ENCODE results near the gene RAET1L. TPM values are rescaled to one million over a fixed set of nuclear protein-coding genes. Genes with fewer than 3 reads are reported as not detected.

Gene RAET1L
- total and polyA plus RNA-seq, 2 experiments from 2014 or later: not detected

DNA sequence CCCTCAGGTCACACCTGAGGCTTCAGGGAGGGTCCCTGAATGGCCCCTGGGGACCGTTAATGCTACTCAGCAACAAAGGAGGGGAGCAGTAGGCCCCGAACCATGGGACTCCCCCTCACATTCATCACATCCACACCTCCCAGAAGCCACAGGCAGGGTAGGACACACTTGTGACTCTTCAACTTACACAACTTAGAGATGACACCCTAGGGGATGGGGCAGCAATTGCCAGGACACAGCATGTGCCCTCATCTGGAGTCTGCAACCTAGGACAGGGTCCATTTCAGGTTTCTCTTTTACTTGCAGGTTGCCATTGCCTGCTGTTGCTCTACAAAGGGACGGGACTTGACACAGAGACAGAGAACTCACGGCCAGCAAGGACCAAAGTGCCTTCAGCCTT is 42.8 kb upstream of the RAET1L start:
- Histone ChIP-seq H3K36me3 (ENCODE audit: insufficient read depth) (no peaks in the 10 kb centered on the region), H4K20me1 (replicated peaks; ENCODE audit: insufficient read depth) (no peaks in the 10 kb centered on the region), H3K9me2 (ENCODE audit: insufficient read depth) (no peaks in the 10 kb centered on the region), H3K27me3 (ENCODE audit: insufficient read depth) (peaks cover 23% of the 10 kb centered on the region), H3K4me3 (peak overlapping the region; percentile 89), H2AFZ (peak overlapping the region; percentile 98), H3K27ac (ENCODE audit: low read depth) (no peak overlapping the region), H3K4me2 (peak overlapping the region; percentile 95), H3F3A (replicated peaks; ENCODE audit: low read depth) (no peaks in the 10 kb centered on the region), H3K4me1 (ENCODE audit: insufficient read depth) (no peaks in the 10 kb centered on the region), H3K79me2 (replicated peaks; ENCODE audit: insufficient read depth) (no peaks in the 10 kb centered on the region)
- H3K4me1 Mint-ChIP-seq: peaks cover 12% of the 10 kb centered on the region
- peaks cover 24% of the 10 kb centered on the region for H3K27me3 Mint-ChIP-seq (ENCODE audit: insufficient read depth, low read depth, poor library complexity)
- peak overlapping the region; percentile 79 for H3K4me3 Mint-ChIP-seq
- ATAC-seq (no peak; the same call in 2 of the 3 replicates), DNase-seq (ENCODE audit: low spot score) (no peak)
- no peak overlapping the region for H3K27ac Mint-ChIP-seq
- peaks cover 3% of the 10 kb centered on the region; the same call in 2 of the 3 replicates for H3K36me3 Mint-ChIP-seq (ENCODE audit: low read depth)
- TF ChIP-seq, protein P1, sequence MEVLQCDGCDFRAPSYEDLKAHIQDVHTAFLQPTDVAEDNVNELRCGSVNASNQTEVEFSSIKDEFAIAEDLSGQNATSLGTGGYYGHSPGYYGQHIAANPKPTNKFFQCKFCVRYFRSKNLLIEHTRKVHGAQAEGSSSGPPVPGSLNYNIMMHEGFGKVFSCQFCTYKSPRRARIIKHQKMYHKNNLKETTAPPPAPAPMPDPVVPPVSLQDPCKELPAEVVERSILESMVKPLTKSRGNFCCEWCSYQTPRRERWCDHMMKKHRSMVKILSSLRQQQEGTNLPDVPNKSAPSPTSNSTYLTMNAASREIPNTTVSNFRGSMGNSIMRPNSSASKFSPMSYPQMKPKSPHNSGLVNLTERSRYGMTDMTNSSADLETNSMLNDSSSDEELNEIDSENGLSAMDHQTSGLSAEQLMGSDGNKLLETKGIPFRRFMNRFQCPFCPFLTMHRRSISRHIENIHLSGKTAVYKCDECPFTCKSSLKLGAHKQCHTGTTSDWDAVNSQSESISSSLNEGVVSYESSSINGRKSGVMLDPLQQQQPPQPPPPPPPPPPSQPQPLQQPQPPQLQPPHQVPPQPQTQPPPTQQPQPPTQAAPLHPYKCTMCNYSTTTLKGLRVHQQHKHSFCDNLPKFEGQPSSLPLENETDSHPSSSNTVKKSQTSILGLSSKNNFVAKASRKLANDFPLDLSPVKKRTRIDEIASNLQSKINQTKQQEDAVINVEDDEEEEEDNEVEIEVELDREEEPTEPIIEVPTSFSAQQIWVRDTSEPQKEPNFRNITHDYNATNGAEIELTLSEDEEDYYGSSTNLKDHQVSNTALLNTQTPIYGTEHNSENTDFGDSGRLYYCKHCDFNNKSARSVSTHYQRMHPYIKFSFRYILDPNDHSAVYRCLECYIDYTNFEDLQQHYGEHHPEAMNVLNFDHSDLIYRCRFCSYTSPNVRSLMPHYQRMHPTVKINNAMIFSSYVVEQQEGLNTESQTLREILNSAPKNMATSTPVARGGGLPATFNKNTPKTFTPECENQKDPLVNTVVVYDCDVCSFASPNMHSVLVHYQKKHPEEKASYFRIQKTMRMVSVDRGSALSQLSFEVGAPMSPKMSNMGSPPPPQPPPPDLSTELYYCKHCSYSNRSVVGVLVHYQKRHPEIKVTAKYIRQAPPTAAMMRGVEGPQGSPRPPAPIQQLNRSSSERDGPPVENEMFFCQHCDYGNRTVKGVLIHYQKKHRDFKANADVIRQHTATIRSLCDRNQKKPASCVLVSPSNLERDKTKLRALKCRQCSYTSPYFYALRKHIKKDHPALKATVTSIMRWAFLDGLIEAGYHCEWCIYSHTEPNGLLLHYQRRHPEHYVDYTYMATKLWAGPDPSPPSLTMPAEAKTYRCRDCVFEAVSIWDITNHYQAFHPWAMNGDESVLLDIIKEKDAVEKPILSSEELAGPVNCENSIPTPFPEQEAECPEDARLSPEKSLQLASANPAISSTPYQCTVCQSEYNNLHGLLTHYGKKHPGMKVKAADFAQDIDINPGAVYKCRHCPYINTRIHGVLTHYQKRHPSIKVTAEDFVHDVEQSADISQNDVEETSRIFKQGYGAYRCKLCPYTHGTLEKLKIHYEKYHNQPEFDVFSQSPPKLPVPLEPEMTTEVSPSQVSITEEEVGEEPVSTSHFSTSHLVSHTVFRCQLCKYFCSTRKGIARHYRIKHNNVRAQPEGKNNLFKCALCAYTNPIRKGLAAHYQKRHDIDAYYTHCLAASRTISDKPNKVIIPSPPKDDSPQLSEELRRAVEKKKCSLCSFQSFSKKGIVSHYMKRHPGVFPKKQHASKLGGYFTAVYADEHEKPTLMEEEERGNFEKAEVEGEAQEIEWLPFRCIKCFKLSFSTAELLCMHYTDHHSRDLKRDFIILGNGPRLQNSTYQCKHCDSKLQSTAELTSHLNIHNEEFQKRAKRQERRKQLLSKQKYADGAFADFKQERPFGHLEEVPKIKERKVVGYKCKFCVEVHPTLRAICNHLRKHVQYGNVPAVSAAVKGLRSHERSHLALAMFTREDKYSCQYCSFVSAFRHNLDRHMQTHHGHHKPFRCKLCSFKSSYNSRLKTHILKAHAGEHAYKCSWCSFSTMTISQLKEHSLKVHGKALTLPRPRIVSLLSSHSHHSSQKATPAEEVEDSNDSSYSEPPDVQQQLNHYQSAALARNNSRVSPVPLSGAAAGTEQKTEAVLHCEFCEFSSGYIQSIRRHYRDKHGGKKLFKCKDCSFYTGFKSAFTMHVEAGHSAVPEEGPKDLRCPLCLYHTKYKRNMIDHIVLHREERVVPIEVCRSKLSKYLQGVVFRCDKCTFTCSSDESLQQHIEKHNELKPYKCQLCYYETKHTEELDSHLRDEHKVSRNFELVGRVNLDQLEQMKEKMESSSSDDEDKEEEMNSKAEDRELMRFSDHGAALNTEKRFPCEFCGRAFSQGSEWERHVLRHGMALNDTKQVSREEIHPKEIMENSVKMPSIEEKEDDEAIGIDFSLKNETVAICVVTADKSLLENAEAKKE (CRISPR knock-in tag; IDR thresholded peaks at IDR 0.05): no peak
- TF ChIP-seq NANOG (IDR thresholded peaks at IDR 0.05; ENCODE audit: borderline replicate concordance) (no peak), ZNF114 (CRISPR knock-in tag; IDR thresholded peaks at IDR 0.05) (no peak), POLR2AphosphoS5 (IDR thresholded peaks at IDR 0.05; ENCODE audit: low read depth) (no peak), ZNF331 (CRISPR knock-in tag; IDR thresholded peaks at IDR 0.05; ENCODE audit: low read depth) (no peak), CREB1 (CRISPR knock-in tag; IDR thresholded peaks at IDR 0.05; ENCODE audit: low read depth) (no peak), EZH2phosphoT487 (IDR thresholded peaks at IDR 0.05; ENCODE audit: unreplicated experiment) (no peak), EZH2 (IDR thresholded peaks at IDR 0.05; ENCODE audit: low read depth, unreplicated experiment) (no peak), STAT1 (IDR thresholded peaks at IDR 0.05; ENCODE audit: unreplicated experiment) (no peak), JUNB (IDR thresholded peaks at IDR 0.05; ENCODE audit: unreplicated experiment) (no peak)
- TF ChIP-seq, protein P2, sequence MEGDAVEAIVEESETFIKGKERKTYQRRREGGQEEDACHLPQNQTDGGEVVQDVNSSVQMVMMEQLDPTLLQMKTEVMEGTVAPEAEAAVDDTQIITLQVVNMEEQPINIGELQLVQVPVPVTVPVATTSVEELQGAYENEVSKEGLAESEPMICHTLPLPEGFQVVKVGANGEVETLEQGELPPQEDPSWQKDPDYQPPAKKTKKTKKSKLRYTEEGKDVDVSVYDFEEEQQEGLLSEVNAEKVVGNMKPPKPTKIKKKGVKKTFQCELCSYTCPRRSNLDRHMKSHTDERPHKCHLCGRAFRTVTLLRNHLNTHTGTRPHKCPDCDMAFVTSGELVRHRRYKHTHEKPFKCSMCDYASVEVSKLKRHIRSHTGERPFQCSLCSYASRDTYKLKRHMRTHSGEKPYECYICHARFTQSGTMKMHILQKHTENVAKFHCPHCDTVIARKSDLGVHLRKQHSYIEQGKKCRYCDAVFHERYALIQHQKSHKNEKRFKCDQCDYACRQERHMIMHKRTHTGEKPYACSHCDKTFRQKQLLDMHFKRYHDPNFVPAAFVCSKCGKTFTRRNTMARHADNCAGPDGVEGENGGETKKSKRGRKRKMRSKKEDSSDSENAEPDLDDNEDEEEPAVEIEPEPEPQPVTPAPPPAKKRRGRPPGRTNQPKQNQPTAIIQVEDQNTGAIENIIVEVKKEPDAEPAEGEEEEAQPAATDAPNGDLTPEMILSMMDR (conservative IDR thresholded peaks at IDR 0.05; ENCODE audit: low read depth in 2 of 2): no peak
- TF ChIP-seq, protein P3, sequence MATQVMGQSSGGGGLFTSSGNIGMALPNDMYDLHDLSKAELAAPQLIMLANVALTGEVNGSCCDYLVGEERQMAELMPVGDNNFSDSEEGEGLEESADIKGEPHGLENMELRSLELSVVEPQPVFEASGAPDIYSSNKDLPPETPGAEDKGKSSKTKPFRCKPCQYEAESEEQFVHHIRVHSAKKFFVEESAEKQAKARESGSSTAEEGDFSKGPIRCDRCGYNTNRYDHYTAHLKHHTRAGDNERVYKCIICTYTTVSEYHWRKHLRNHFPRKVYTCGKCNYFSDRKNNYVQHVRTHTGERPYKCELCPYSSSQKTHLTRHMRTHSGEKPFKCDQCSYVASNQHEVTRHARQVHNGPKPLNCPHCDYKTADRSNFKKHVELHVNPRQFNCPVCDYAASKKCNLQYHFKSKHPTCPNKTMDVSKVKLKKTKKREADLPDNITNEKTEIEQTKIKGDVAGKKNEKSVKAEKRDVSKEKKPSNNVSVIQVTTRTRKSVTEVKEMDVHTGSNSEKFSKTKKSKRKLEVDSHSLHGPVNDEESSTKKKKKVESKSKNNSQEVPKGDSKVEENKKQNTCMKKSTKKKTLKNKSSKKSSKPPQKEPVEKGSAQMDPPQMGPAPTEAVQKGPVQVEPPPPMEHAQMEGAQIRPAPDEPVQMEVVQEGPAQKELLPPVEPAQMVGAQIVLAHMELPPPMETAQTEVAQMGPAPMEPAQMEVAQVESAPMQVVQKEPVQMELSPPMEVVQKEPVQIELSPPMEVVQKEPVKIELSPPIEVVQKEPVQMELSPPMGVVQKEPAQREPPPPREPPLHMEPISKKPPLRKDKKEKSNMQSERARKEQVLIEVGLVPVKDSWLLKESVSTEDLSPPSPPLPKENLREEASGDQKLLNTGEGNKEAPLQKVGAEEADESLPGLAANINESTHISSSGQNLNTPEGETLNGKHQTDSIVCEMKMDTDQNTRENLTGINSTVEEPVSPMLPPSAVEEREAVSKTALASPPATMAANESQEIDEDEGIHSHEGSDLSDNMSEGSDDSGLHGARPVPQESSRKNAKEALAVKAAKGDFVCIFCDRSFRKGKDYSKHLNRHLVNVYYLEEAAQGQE (IDR thresholded peaks at IDR 0.05; ENCODE audit: unreplicated experiment): no peak
- no peaks in the 10 kb centered on the region for H3K9me3 Mint-ChIP-seq

Data from GM23338 (cell line).